Left ventricle myocardium inferior (tissue), 1 donor: Measurements from ENCODE around the gene KRT9. TPM values are rescaled to one million over a fixed set of nuclear protein-coding genes. Genes with fewer than 3 reads are reported as not detected.
"Not testable (repeated sequence)": the region's sequence is repeated elsewhere in the genome, so short reads cannot be mapped to it uniquely, and the experiment has no call there.

Source experiments
- DNase-seq: peaks from one replicate; pipeline ENCODE4 v3.0.0-alpha.2; 2020
- H3K27ac ChIP-seq: fragments of 200-600 bp; replicated peaks from 2 replicates; pipeline ENCODE4 v1.8.0; 2021
- H3K27me3 ChIP-seq: fragments of 200-600 bp; 2 replicates; pipeline ENCODE4 v1.8.0; 2021; ENCODE audit warnings: low read depth
- H3K36me3 ChIP-seq: fragments of 200-600 bp; 2 replicates; pipeline ENCODE4 v1.8.0; 2021
- H3K4me1 ChIP-seq: fragments of 200-600 bp; 2 replicates; pipeline ENCODE4 v1.8.0; 2021
- H3K4me3 ChIP-seq: fragments of 200-600 bp; 2 replicates; pipeline ENCODE4 v1.8.0; 2021; ENCODE audit warnings: mild to moderate bottlenecking, moderate library complexity
- H3K9me3 ChIP-seq: fragments of 200-600 bp; replicated peaks from 2 replicates; pipeline ENCODE4 v1.8.0; 2021
- intact Hi-C: fragments of 100-400 bp; cut with micrococcal nuclease; formaldehyde crosslinking; loops from one replicate; pipeline ENCODE4 v1.11.0; 2022
- total RNA-seq: library from RNA; stranded (reverse); fragmentation: NEBNext Ultra II Directional; extraction: Animal tissue kit (Norgen Biotek cat#: 25700); gene quantifications from one replicate; pipeline ENCODE4 v1.2.1, GENCODE V29; 2021
- TF ChIP-seq, protein P1 (sequence below): fragments of 200-600 bp; IDR thresholded peaks from 2 replicates; pipeline ENCODE4 v1.8.0; 2021; ENCODE audit warnings: antibody characterized with exemption, mild to moderate bottlenecking, borderline replicate concordance
- donor health status: DM: no; HTN: yes; CAD: no; lungs with severe emphysema.

The KRT9 gene
- total RNA-seq, 1 donor from 2014 or later = not detected

DNA sequence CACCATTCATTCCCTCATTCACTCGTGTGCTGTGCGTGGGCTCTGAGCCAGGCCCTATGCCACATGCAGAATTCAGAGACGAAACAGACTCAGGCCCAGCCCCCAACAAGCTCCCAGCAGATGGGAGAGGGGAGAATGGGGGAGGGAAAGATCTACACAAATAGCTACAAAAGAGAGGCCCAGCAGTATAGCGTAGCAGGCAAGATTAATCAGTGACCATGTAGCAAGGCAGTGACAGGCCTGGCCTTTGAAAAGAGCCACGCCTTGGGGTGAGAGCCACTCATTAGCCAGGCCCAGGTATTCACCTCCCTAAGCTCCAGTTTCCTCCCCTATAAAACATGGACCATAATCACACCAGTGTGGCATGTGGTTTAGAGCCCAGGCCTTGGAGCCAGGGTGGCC is 27.4 kb downstream of the KRT9 start:
- Histone ChIP-seq H3K4me1 (peaks cover 17% of the 10 kb centered on the region), H3K27me3 (peaks cover 80% of the 10 kb centered on the region), H3K9me3 (peaks cover 6% of the 10 kb centered on the region), H3K36me3 (no peaks in the 10 kb centered on the region), H3K4me3 (no peak overlapping the region), H3K27ac (no peak overlapping the region)
- intact Hi-C loops = no loop called here
- TF ChIP-seq, protein P1, sequence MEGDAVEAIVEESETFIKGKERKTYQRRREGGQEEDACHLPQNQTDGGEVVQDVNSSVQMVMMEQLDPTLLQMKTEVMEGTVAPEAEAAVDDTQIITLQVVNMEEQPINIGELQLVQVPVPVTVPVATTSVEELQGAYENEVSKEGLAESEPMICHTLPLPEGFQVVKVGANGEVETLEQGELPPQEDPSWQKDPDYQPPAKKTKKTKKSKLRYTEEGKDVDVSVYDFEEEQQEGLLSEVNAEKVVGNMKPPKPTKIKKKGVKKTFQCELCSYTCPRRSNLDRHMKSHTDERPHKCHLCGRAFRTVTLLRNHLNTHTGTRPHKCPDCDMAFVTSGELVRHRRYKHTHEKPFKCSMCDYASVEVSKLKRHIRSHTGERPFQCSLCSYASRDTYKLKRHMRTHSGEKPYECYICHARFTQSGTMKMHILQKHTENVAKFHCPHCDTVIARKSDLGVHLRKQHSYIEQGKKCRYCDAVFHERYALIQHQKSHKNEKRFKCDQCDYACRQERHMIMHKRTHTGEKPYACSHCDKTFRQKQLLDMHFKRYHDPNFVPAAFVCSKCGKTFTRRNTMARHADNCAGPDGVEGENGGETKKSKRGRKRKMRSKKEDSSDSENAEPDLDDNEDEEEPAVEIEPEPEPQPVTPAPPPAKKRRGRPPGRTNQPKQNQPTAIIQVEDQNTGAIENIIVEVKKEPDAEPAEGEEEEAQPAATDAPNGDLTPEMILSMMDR = no peak
- DNase-seq = no peak

DNA sequence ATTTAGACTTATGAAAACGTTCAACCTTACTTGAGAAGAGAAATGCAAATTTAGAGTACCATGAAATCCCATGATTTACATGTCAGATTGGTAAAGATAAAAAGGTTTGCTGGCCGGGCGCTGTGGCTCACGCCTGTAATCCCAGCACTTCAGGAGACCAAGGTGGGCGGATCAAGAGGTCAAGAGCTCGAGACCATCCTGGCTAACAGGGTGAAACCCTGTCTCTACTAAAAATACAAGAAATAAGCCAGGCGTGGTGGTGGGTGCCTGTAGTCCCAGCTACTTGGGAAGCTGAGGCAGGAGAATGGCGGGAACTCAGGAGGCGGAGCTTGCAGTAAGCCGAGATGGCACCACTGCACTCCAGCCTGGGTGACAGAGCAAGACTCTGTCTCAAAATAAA is 29.1 kb downstream of the KRT9 start:
- H3K27me3 ChIP-seq = peaks cover 86% of the 10 kb centered on the region
- H3K4me3 ChIP-seq, intact Hi-C loops: not testable (repeated sequence)

DNA sequence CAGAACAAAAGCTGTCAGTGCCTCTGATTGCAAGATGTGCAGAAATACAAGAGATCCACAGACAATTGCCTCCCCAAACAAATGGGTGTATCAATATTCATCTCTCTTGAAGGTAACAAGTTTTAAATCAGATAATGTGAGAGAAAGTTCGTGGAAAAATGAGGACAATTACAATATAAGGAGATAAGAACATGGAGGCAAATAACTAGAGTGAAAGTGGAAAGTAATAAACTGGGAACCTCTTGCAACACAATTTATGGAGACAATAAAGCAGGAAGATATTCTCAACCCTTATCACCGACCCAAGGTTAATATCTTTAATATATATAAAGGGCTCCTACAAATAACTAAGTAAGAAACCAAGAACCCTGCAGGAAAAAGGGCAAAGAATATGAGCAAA is 29.5 kb downstream of the KRT9 start:
- Histone ChIP-seq H3K4me1 (no peaks in the 10 kb centered on the region), H3K9me3 (peaks cover 6% of the 10 kb centered on the region), H3K27ac (no peak overlapping the region), H3K27me3 (peaks cover 86% of the 10 kb centered on the region), H3K4me3 (no peak overlapping the region), H3K36me3 (no peaks in the 10 kb centered on the region)
- intact Hi-C loops = no loop called here
- no peak for DNase-seq
- TF ChIP-seq, protein P1 = no peak

More for the DNA sequence above, 29.1 kb downstream of the KRT9 start:
- H3K36me3 ChIP-seq, H3K4me1 ChIP-seq, DNase-seq, H3K27ac ChIP-seq, H3K9me3 ChIP-seq: not testable (repeated sequence)

DNA sequence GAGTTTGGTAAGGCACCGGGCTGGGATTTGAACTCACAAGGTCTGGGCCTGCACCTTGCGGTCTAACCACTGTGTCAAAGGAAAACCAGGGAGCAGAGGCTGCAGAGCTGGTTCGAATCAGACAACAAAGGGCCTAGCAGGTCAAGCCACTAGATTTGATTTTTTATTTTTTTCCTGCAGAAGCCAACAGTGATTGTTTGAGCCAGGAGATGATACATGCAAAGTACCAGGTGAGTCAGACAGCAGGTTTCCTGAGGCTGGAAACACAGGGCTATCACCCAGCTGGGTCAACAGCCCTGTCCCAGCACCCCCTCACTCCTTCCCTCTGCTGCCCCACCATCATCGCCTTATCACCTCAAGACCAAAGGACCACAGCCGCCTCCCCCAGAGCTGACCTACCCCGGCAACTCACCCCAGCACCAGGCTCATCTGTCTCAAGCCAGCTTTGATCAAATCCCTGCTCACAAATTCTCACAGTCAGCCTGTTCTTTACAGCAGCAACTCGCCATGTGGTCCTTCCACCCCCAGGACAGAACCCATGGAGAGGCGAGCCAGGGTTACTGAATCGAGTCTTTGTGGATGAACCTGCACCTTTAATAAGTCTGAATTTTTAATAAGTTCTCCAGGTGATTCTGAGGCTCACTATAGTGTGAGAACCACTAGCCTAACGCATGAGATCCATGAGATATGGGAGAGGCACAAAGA is 30.8 kb downstream of the KRT9 start:
- H3K27ac ChIP-seq = no peak overlapping the region
- no peaks in the 10 kb centered on the region for H3K4me1 ChIP-seq
- no peak for DNase-seq
- no peak overlapping the region for H3K4me3 ChIP-seq
- H3K27me3 ChIP-seq = peaks cover 86% of the 10 kb centered on the region
- TF ChIP-seq, protein P1 = no peak
- no peaks in the 10 kb centered on the region for H3K36me3 ChIP-seq
- no peaks in the 10 kb centered on the region for H3K9me3 ChIP-seq
- intact Hi-C loops = no loop called here

DNA sequence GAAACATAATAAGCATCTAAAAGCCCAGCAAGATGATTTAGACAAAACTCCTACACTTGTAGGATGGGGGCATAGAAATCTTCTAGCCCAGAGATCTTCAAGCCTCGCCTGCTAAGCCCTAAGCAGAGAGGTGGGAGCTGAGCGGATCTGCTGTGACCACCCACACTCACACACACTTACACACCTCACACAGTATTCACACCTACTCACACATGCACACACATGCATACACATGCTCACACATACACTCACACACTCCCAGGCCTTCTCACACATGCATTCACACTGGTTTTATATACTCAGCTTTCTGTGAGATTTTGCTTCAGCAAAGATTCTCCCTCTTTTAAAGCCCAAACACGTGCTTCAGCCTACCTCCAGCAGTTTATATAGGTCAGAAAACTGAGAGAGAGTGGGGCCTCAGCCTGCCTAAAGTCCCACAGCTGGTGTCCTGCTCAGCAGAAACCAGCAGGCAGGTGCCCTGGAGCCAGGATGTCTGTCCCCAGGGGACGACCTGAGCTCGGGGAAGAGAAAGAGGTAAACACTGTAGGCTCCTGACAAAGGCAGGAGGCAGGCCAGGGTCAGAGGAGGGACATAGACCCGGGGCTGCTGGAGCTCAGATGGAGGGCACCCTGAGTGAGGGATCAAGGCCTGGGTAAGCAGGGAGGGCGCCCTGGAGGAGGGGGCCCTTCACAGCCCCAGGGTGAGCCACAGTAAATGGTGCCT is 31.7 kb downstream of the KRT9 start:
- no peaks in the 10 kb centered on the region for H3K36me3 ChIP-seq
- TF ChIP-seq, protein P1 = no peak
- no peak overlapping the region for H3K4me3 ChIP-seq
- peaks cover 88% of the 10 kb centered on the region for H3K27me3 ChIP-seq
- H3K9me3 ChIP-seq = no peaks in the 10 kb centered on the region
- no peaks in the 10 kb centered on the region for H3K4me1 ChIP-seq
- DNase-seq = no peak
- no peak overlapping the region for H3K27ac ChIP-seq
- intact Hi-C loops = no loop called here

DNA sequence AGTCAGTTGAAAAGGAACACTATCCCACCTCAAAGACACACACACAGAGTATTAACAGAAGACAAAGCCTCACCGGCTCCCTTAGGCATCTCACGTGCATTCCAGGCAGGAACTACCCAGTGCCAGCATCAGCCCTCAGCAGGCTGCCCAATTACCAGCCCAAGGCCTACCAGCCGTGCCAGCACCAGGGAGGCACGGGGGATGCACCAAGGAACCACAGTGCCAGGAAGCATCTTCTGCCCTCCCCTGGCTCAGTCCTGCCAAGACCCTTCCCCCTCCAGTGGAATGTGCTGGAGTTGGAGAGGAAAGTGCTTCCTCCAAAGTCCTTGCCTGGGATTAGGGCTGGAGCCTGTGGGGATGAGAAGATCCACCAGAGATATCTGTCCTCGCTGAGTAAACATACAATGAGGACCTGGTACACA is 32.8 kb downstream of the KRT9 start:
- peaks cover 88% of the 10 kb centered on the region for H3K27me3 ChIP-seq
- intact Hi-C loops = no loop called here

More for the DNA sequence above, 32.8 kb downstream of the KRT9 start:
- TF ChIP-seq, protein P1 = no peak
- H3K36me3 ChIP-seq = no peaks in the 10 kb centered on the region
- H3K9me3 ChIP-seq = no peaks in the 10 kb centered on the region
- no peak overlapping the region for H3K27ac ChIP-seq
- no peaks in the 10 kb centered on the region for H3K4me1 ChIP-seq
- no peak overlapping the region for H3K4me3 ChIP-seq
- no peak for DNase-seq
